GM12874 (cell line): ENCODE data around the gene PTPRG.

Source experiments
- CTCF ChIP-seq: IDR thresholded peaks from 2 replicates; pipeline ENCODE4 v1.5.1; 2011; ENCODE audit warnings: low read depth, mild to moderate bottlenecking, control low read depth, low read length, moderate library complexity; ENCODE audit not compliant: insufficient read depth

PTPRG gene

DNA sequence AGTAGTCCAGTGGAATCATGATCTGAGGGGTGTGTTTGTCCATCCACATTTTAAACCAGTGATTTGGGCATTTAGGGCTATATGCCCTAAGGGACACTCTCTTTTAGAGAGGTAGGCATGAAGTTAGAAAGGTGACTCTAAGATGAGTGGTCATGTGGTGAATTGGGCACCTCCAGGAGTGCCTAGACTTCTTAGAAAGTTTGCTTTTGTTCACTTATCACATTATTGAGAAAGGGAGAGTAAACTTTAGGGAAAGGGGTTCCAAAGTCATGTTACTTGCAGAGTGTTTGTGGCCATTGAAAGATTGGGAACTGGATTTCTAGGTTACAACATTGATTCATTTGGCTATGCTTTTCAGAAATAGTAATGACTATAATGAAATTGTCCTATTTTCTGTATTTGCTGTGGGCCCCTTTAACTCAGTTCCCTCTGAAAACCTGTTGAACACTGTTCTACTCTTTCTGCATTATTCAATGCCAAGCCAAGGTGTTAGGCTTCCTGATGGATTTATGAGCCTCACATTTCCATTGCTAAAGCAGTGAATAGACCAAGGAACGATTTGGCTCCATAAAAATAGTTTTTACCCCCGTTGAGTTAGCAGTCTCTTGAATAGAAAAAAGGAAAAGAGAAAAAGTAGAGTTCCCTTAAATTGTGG, 169.3 kb downstream of the PTPRG start:
- TF ChIP-seq CTCF, result no peak

GRCh38 chr3:61733000-61733399, 171.6 kb downstream of the PTPRG start:
- no peak for TF ChIP-seq CTCF

GRCh38 chr3:61733876-61734275, 172.5 kb downstream of the PTPRG start:
- no peak for TF ChIP-seq CTCF

DNA sequence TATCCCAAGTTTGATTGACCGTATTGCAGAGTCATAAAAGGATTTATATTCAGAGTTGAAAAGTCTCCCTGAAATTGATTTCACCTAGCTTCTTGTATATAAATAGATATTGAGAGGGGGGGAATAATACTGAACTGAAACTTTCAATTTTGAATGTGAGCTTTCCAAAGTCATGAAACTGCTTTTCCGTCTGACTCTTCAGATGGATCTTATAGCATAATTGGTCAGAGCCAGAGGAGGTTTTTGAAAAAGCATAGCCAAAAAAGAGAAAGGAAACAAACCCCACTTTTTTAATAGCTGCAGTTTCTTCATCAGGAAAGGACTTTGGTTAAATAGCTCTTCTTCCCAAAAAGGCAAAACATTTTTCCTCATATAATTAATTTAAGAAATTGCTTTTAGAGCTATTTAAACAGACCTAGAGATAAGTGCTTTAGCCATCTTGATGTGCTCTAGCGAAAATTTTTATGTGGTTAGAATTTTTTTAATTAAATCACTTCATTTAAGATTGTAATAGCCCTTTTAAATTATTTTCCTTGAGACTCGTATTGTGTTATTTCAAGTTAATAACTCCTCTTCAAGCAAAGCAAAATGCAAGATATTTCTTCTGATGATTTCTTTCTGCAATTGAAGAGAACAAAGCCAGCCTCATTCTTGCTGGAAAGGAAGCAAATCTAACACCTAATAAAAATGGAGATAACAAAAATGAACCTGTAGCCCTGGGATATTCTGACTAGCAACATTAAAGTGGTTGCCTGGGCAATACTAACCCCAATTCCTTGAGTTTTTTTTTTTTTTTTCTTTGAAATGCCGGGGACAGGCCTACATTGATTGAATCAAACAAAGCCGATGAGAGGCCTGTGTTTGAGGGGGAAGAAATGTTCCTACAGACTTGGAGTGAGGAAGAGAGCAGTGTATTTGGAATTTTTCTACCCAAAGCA, 173.6 kb downstream of the PTPRG start:
- no peak for TF ChIP-seq CTCF

GRCh38 chr3:61736506-61736905, 175.1 kb downstream of the PTPRG start:
- no peak for TF ChIP-seq CTCF

DNA sequence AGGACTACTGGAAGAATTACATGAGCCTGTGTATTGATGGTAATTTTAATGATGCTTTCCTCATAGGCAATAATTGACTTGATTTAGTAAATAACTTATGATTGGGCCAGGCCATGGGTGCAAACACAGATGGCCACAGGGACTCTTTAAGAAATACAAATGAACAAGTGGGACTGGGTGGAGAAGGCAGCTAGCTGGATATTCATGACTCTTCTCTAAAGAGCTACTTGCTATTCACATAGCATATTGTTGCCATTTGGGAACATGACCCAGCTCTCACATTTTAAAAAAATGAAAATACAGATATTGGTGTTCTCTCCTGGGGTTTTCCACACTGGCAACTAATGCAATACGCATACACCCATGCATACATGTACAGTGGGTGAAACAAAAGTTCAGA, 178.3 kb downstream of the PTPRG start:
- TF ChIP-seq CTCF, result no peak

- TF ChIP-seq CTCF, result no peak
Measured at GRCh38 chr3:61740494-61740893, 179.1 kb downstream of the PTPRG start.
